Tibial nerve (tissue), 4 donors: Measurements from ENCODE around the gene ACLY. TPM values are rescaled to one million over a fixed set of nuclear protein-coding genes. Genes with fewer than 3 reads are reported as not detected.

Experiments
- DNase-seq, 2 donors: peaks; one replicate each; pipeline ENCODE4 v3.0.0-alpha.2; 2019; ENCODE audit warnings: low spot score in 2 of 2
- H3K27ac ChIP-seq, 4 donors: fragments of 200-600 bp; sonication (generic) in 3 of 4; one replicate each; pipeline ENCODE4 v1.5.1; 2017 to 2019; ENCODE audit warnings: mild to moderate bottlenecking in 1 of 4
- H3K27me3 ChIP-seq, 2 donors: fragments of 200-600 bp; sonication (generic) in 1 of 2; one replicate each; pipeline versions ENCODE4 v1.5.1 to v1.6.0; 2017 to 2019
- H3K36me3 ChIP-seq, 3 donors: fragments of 200-600 bp; sonication (generic); one replicate each; pipeline ENCODE4 v1.5.1; 2018 to 2019
- H3K4me1 ChIP-seq, 4 donors: fragments of 200-600 bp; sonication (generic) in 3 of 4; one replicate each; pipeline ENCODE4 v1.5.1; 2017 to 2019
- H3K4me3 ChIP-seq, 4 donors: fragments of 200-600 bp; sonication (generic) in 3 of 4; one replicate each; pipeline ENCODE4 v1.5.1; 2017 to 2019; ENCODE audit warnings: mild to moderate bottlenecking in 1 of 4, moderate library complexity in 1 of 4
- H3K9me3 ChIP-seq, 4 donors: fragments of 200-600 bp; sonication (generic) in 3 of 4; one replicate each; pipeline ENCODE4 v1.5.1; 2017 to 2019
- EP300 ChIP-seq, 2 donors: sonication (generic); formaldehyde crosslinking; IDR thresholded peaks; one replicate each; pipeline ENCODE4 v1.6.1; 2017; ENCODE audit warnings: antibody characterized with exemption in 2 of 2, mild to moderate bottlenecking in 1 of 2
- POLR2A ChIP-seq, 2 donors: fragments of 450-650 bp; IDR thresholded peaks; one replicate each; pipeline ENCODE4 v1.6.1; 2017; ENCODE audit warnings: antibody characterized with exemption in 2 of 2, mild to moderate bottlenecking in 2 of 2, moderate library complexity in 2 of 2
- WGBS, 2 donors: methylation state at CpG; one replicate each; pipeline ENCODE4 v1.1.5; 2018; 5-methylcytosine and 5-hydroxymethylcytosine counted together
- total RNA-seq, 4 donors: library from RNA; depleted of rRNA; stranded (reverse); fragments of >200 nt; gene quantifications; one replicate each; pipeline ENCODE4 v1.1.0, GENCODE V29; 2016
- TF ChIP-seq, protein P1 (sequence below), 5 experiments: fragments of 200-600 bp in 3 of 5; fragments of 450-650 bp in 2 of 5; sonication (generic) in 3 of 5; IDR thresholded peaks; one replicate each; pipeline ENCODE4 v1.5.1; 2016 to 2019; ENCODE audit warnings: antibody characterized with exemption in 5 of 5, mild to moderate bottlenecking in 3 of 5, moderate library complexity in 2 of 5

The ACLY gene
- total RNA-seq, 4 donors from 2014 or later, result 62.8 to 102 (median 72.6) TPM

DNA sequence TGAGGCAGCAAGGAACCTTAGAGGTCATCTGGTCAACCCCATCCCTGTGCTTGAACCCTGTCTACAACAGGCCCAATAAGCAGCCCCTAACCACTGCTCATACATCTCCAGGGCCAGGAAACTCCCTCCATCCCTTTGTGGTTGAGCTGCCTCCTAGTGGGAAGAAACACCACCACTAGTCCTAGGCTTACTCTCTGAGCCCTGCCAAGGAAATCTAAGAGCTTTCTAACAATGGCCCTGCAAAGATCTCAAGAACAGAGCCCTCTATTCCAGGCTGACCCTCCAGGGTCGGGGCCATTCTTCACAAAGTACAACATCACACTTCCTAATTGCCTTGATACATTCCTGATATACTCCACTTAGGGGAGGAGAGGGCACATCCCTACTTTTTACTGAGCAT, 5.8 kb downstream of the ACLY start:
- TF ChIP-seq EP300 (IDR thresholded peaks at IDR 0.05), result no peak
- TF ChIP-seq POLR2A (IDR thresholded peaks at IDR 0.05), result no peak
- TF ChIP-seq, protein P1, sequence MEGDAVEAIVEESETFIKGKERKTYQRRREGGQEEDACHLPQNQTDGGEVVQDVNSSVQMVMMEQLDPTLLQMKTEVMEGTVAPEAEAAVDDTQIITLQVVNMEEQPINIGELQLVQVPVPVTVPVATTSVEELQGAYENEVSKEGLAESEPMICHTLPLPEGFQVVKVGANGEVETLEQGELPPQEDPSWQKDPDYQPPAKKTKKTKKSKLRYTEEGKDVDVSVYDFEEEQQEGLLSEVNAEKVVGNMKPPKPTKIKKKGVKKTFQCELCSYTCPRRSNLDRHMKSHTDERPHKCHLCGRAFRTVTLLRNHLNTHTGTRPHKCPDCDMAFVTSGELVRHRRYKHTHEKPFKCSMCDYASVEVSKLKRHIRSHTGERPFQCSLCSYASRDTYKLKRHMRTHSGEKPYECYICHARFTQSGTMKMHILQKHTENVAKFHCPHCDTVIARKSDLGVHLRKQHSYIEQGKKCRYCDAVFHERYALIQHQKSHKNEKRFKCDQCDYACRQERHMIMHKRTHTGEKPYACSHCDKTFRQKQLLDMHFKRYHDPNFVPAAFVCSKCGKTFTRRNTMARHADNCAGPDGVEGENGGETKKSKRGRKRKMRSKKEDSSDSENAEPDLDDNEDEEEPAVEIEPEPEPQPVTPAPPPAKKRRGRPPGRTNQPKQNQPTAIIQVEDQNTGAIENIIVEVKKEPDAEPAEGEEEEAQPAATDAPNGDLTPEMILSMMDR (IDR thresholded peaks at IDR 0.05), result no peak
- Histone ChIP-seq H3K36me3 (peaks cover 7 to 59% (median 13%) of the 10 kb centered on the region in 3 donors), H3K27me3 (no peaks in the 10 kb centered on the region), H3K27ac (peak overlapping the region in 1 of 4 donors; percentile 7), H3K9me3 (no peaks in the 10 kb centered on the region), H3K4me1 (peaks cover 0 to 57% (median 28%) of the 10 kb centered on the region in 4 donors), H3K4me3 (no peak overlapping the region)
- no peak for DNase-seq
- WGBS, 2 donors, result 33 to 78% methylated on average over 1 of the region's 1 CpG

- no peak for TF ChIP-seq EP300 (IDR thresholded peaks at IDR 0.05)
- TF ChIP-seq, protein P1 (IDR thresholded peaks at IDR 0.05), result no peak
- TF ChIP-seq POLR2A (IDR thresholded peaks at IDR 0.05), result no peak
- Histone ChIP-seq H3K27ac (no peak overlapping the region), H3K27me3 (no peaks in the 10 kb centered on the region), H3K4me3 (no peak overlapping the region), H3K9me3 (no peaks in the 10 kb centered on the region), H3K36me3 (peaks cover 7 to 80% (median 13%) of the 10 kb centered on the region in 3 donors), H3K4me1 (peaks cover 0 to 36% (median 12%) of the 10 kb centered on the region in 4 donors)
- WGBS, 2 donors, result 92 to 94% methylated on average over 9 to 13 of the region's 13 CpGs
- no peak for DNase-seq
Observed at GRCh38 chr17:41910701-41911391, 7.9 kb downstream of the ACLY start.

DNA sequence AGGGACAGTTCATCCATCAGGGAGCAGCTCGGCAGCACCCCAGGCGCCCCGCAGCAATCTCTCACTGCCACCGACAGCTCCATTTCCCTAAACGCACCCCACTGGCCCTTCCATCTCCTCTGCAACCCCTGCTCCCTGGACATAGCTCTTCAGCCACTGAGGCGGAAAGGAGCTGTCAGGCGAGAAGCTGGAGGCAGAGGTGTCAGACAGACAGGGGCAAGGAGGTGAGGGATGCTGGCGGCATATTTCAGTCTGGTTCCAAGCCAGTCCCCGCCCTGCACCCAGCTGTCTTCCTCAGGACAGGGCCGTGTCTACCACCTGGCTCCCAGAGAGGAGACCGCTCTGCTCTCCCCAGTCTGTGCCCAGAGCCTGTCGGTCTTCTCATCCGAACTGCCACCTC, 9.7 kb downstream of the ACLY start:
- 90 to 95% methylated on average over 13 of the region's 13 CpGs for WGBS, 2 donors
- Histone ChIP-seq H3K9me3 (no peaks in the 10 kb centered on the region), H3K4me3 (no peak overlapping the region), H3K27ac (no peak overlapping the region), H3K36me3 (peaks cover 7 to 97% (median 21%) of the 10 kb centered on the region in 3 donors), H3K27me3 (no peaks in the 10 kb centered on the region), H3K4me1 (peaks cover 0 to 19% (median 6%) of the 10 kb centered on the region in 4 donors)
- TF ChIP-seq POLR2A (IDR thresholded peaks at IDR 0.05) (no peak), EP300 (IDR thresholded peaks at IDR 0.05) (no peak)
- TF ChIP-seq, protein P1 (IDR thresholded peaks at IDR 0.05), result no peak
- no peak for DNase-seq

DNA sequence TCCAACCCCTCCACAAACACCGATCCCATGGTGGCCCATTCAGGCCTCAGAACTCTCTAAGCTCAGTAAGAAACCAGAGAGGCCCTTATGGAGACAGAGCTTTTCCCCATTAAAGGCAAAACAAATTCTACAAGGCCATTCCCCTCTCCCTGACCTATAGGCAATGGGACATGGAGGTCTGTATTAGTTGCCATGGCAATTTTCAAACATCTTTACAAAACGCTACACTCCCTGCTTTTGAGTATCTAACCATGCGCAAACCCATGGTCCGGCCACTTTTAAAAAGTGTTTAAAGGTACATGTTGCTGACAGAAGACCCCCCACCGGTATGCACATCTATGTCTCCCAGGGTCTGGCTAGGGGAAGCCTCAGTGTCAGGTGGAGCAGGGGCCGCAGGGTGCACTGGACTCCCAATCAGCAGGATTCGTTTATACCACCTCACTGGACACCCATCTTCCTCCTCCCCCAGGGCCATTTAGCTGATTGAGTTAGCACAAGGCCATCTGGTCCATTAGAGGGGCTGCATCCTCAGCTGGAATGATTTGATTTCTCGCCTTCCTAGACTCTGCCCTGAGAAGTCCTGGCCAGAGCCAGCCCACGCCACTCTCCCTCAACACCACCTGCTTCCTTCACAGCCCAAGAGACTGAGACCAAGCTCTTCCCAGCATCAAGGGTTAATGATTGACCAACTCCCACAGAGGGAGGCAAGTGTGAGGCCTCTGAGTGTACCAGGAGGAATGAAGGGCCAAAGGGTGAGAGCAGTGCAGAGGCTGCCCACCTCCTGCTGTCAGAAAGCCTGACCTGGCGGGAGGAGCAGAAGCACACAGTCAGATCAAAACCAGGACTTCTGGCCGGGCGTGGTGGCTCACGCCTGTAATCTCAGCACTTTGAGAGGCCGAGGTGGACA, 10.9 kb downstream of the ACLY start:
- DNase-seq, result no peak
- Histone ChIP-seq H3K9me3 (no peaks in the 10 kb centered on the region), H3K27me3 (no peaks in the 10 kb centered on the region), H3K36me3 (peaks cover 7 to 100% (median 21%) of the 10 kb centered on the region in 3 donors), H3K4me3 (no peak overlapping the region), H3K4me1 (peaks cover 0 to 7% (median 0%) of the 10 kb centered on the region in 4 donors), H3K27ac (peak overlapping the region in 1 of 4 donors; percentile 36)
- TF ChIP-seq, protein P1 (IDR thresholded peaks at IDR 0.05), result no peak
- WGBS, 2 donors, result 87 to 88% methylated on average over 14 of the region's 14 CpGs

- no peaks in the 10 kb centered on the region for H3K9me3 ChIP-seq
- no peak for DNase-seq
- peaks cover 7 to 100% (median 21%) of the 10 kb centered on the region in 3 donors for H3K36me3 ChIP-seq
- no peak overlapping the region for H3K4me3 ChIP-seq
- H3K27ac ChIP-seq, result peak overlapping the region in 1 of 4 donors; percentile 36
- TF ChIP-seq, protein P1 (IDR thresholded peaks at IDR 0.05), result no peak
- TF ChIP-seq EP300 (IDR thresholded peaks at IDR 0.05), result no peak
- TF ChIP-seq POLR2A (IDR thresholded peaks at IDR 0.05), result no peak
- H3K27me3 ChIP-seq, result no peaks in the 10 kb centered on the region
- H3K4me1 ChIP-seq, result no peaks in the 10 kb centered on the region
- WGBS, 2 donors, result 67 to 83% methylated on average over 2 to 8 of the region's 8 CpGs
Observed at GRCh38 chr17:41907185-41907556, 11.6 kb downstream of the ACLY start.
